ENCODE data around the gene ZNF362.

- no peak for TF ChIP-seq POLR2AphosphoS5 (IDR thresholded peaks at IDR 0.05)
- TF ChIP-seq, protein P1, sequence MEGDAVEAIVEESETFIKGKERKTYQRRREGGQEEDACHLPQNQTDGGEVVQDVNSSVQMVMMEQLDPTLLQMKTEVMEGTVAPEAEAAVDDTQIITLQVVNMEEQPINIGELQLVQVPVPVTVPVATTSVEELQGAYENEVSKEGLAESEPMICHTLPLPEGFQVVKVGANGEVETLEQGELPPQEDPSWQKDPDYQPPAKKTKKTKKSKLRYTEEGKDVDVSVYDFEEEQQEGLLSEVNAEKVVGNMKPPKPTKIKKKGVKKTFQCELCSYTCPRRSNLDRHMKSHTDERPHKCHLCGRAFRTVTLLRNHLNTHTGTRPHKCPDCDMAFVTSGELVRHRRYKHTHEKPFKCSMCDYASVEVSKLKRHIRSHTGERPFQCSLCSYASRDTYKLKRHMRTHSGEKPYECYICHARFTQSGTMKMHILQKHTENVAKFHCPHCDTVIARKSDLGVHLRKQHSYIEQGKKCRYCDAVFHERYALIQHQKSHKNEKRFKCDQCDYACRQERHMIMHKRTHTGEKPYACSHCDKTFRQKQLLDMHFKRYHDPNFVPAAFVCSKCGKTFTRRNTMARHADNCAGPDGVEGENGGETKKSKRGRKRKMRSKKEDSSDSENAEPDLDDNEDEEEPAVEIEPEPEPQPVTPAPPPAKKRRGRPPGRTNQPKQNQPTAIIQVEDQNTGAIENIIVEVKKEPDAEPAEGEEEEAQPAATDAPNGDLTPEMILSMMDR (IDR thresholded peaks at IDR 0.05) = no peak
- TF ChIP-seq POLR2A (IDR thresholded peaks at IDR 0.05) = no peak
Measured at GRCh38 chr1:33314416-33314815, 58.1 kb downstream of the ZNF362 start.
